A549 (cell line): ENCODE measurements around the gene YPEL1. TPM values are rescaled to one million over a fixed set of nuclear protein-coding genes. Genes with fewer than 3 reads are reported as not detected.

Experiments
- ATAC-seq, 2 experiments: fragments of 200-7000 bp in 1 of 2; fragments of >200 bp in 1 of 2; cut with Nextera tagmentation in 1 of 2; cut with Tn5 transposase in 1 of 2; 3 replicates each; pipeline versions ENCODE4 v1.8.0 to v1.9.1; 2018 to 2020; ENCODE audit warnings: mild to moderate bottlenecking in 1 of 2, moderate library complexity in 1 of 2
- CTCF ChIA-PET: fragments of 300-600 bp; sonication (Branson Sonifier 250); formaldehyde crosslinking; extraction: SDS; loops from one replicate; lab custom pipeline; 2021; ENCODE audit warnings: antibody characterized with exemption, inconsistent platforms; lab: Yijun Ruan, JAX
- POLR2A ChIA-PET: fragments of 350-600 bp; formaldehyde crosslinking; extraction: SDS; loops from one replicate; lab custom pipeline; 2021; ENCODE audit warnings: antibody characterized with exemption, inconsistent platforms; lab: Yijun Ruan, JAX
- DNase-seq, 2 experiments: peaks; one replicate each; pipeline versions ENCODE4 v3.0.0 to v3.0.0-alpha.2; 2011 to 2016; ENCODE audit warnings: low read depth in 1 of 2, low spot score in 1 of 2
- FAIRE-seq: peaks from 2 replicates; lab custom pipeline; 2011; peaks lifted over from hg19 to GRCh38; lab: Jason Lieb, UNC
- H3K27ac ChIP-seq, 2 experiments: fragments of >200 bp; sonication (Bioruptor Twin); formaldehyde crosslinking; 3 replicates each; pipeline ENCODE4 v1.5.1; 2016 to 2017
- H3K4me1 ChIP-seq: fragments of >200 bp; sonication (Bioruptor Twin); formaldehyde crosslinking; 3 replicates; pipeline ENCODE4 v1.6.1; 2016
- H3K4me2 ChIP-seq: fragments of >200 bp; sonication (Bioruptor Twin); formaldehyde crosslinking; 3 replicates; pipeline ENCODE4 v1.6.1; 2016
- H3K4me3 ChIP-seq: fragments of >200 bp; sonication (Bioruptor Twin); formaldehyde crosslinking; 3 replicates; pipeline ENCODE4 v1.5.1; 2016
- H3K9me3 ChIP-seq: fragments of >200 bp; sonication (Bioruptor Twin); formaldehyde crosslinking; 3 replicates; pipeline ENCODE4 v1.6.1; 2016
- ATOH8 ChIP-seq: fragments of 250-450 bp; sonication (Bioruptor Pico); IDR thresholded peaks from 2 replicates; pipeline ENCODE4 v1.5.0; 2020; ENCODE audit warnings: low read depth, mild to moderate bottlenecking, moderate library complexity
- BHLHE40 ChIP-seq: IDR thresholded peaks from 2 replicates; pipeline ENCODE4 v1.6.1; 2012; ENCODE audit warnings: low read depth, low read length, inconsistent platforms
- CBX2 ChIP-seq: fragments of 200-600 bp; sonication (generic); IDR thresholded peaks from 2 replicates; pipeline ENCODE4 v1.6.1; 2016; ENCODE audit warnings: low read depth, mild to moderate bottlenecking, borderline replicate concordance
- CBX8 ChIP-seq: fragments of 200-600 bp; sonication (generic); IDR thresholded peaks from 2 replicates; pipeline ENCODE4 v1.6.1; 2016
- CEBPB ChIP-seq, 2 experiments: fragments of >200 bp in 1 of 2; sonication (Bioruptor Twin) in 1 of 2; formaldehyde crosslinking in 1 of 2; IDR thresholded peaks; 2 replicates each; pipeline ENCODE4 v1.6.1; 2012 to 2016
- CHD2 ChIP-seq: fragments of 150-350 bp; IDR thresholded peaks from 2 replicates; pipeline ENCODE4 v1.6.1; 2014; ENCODE audit warnings: low read length; ENCODE audit not compliant: partially characterized antibody
- CHD4 ChIP-seq: fragments of 200-600 bp; sonication (generic); IDR thresholded peaks from 2 replicates; pipeline ENCODE4 v1.6.1; 2016; ENCODE audit warnings: antibody characterized with exemption, mild to moderate bottlenecking, borderline replicate concordance
- E2F6 ChIP-seq: IDR thresholded peaks from 2 replicates; pipeline ENCODE4 v1.6.1; 2012; ENCODE audit warnings: low read depth, borderline replicate concordance
- EHMT2 ChIP-seq: fragments of 200-600 bp; sonication (generic); IDR thresholded peaks from 2 replicates; pipeline ENCODE4 v1.6.1; 2016; ENCODE audit warnings: antibody characterized with exemption, low read depth, mild to moderate bottlenecking, moderate library complexity
- EP300 ChIP-seq, 2 experiments: fragments of >200 bp; sonication (Bioruptor Twin); formaldehyde crosslinking; IDR thresholded peaks; 2 replicates in 1 of 2; 3 replicates in 1 of 2; pipeline ENCODE4 v1.6.1; 2016 to 2017
- FOSL2 ChIP-seq, 2 experiments: fragments of 450-650 bp in 1 of 2; fragments of >200 bp in 1 of 2; sonication (Bioruptor Twin) in 1 of 2; formaldehyde crosslinking; IDR thresholded peaks; 2 replicates each; pipeline versions ENCODE4 v1.5.0 to v1.6.1; 2016 to 2020; ENCODE audit warnings: mild to moderate bottlenecking in 1 of 2, moderate library complexity in 1 of 2
- GATA3 ChIP-seq: IDR thresholded peaks from 2 replicates; pipeline ENCODE4 v1.6.1; 2012; ENCODE audit warnings: borderline replicate concordance
- HES2 ChIP-seq: fragments of >200 bp; sonication (Bioruptor Twin); formaldehyde crosslinking; IDR thresholded peaks from 2 replicates; pipeline ENCODE4 v1.6.1; 2016
- HEYL ChIP-seq: fragments of 250-450 bp; sonication (Bioruptor Pico); IDR thresholded peaks from 2 replicates; pipeline ENCODE4 v1.8.0; 2021; ENCODE audit warnings: mild to moderate bottlenecking, moderate library complexity
- HOXB13 ChIP-seq: fragments of 250-450 bp; sonication (Bioruptor Pico); IDR thresholded peaks from 2 replicates; pipeline ENCODE4 v1.5.0; 2020; ENCODE audit warnings: low read depth, mild to moderate bottlenecking, moderate library complexity
- HOXB5 ChIP-seq: fragments of 250-450 bp; sonication (Bioruptor Pico); IDR thresholded peaks from 2 replicates; pipeline ENCODE4 v1.5.0; 2020; ENCODE audit warnings: mild to moderate bottlenecking, moderate library complexity
- JUN ChIP-seq, 2 experiments: fragments of >200 bp; sonication (Bioruptor Twin); formaldehyde crosslinking; IDR thresholded peaks; 2 replicates in 1 of 2; 3 replicates in 1 of 2; pipeline ENCODE4 v1.6.1; 2016 to 2017
- MYC ChIP-seq: IDR thresholded peaks from 2 replicates; pipeline ENCODE4 v1.6.1; 2012; ENCODE audit warnings: mild to moderate bottlenecking, inconsistent platforms, low read length, improper control_type of control experiment, borderline replicate concordance
- NFE2L2 ChIP-seq: fragments of 150-350 bp; conservative IDR thresholded peaks from 2 replicates; pipeline ENCODE4 v1.6.1; 2014; ENCODE audit warnings: low read length
- RCOR1 ChIP-seq: fragments of 150-350 bp; IDR thresholded peaks from 2 replicates; pipeline ENCODE4 v1.6.1; 2014; ENCODE audit warnings: antibody characterized with exemption, low read length, low read depth
- RFX5 ChIP-seq: fragments of 450-650 bp; IDR thresholded peaks from 2 replicates; pipeline ENCODE4 v1.7.1; 2014; ENCODE audit warnings: antibody characterized with exemption, mild to moderate bottlenecking, moderate library complexity
- RNF2 ChIP-seq: fragments of 200-600 bp; sonication (generic); IDR thresholded peaks from 2 replicates; pipeline ENCODE4 v1.6.1; 2016; ENCODE audit warnings: low read depth, mild to moderate bottlenecking, antibody characterized with exemption, moderate library complexity, borderline replicate concordance
- SREBF2 ChIP-seq: fragments of 450-650 bp; IDR thresholded peaks from 2 replicates; pipeline ENCODE4 v1.6.1; 2014; ENCODE audit warnings: mild to moderate bottlenecking, moderate library complexity
- USF2 ChIP-seq: fragments of 450-650 bp; IDR thresholded peaks from 2 replicates; pipeline ENCODE4 v1.6.1; 2014; ENCODE audit warnings: antibody characterized with exemption
- ZSCAN20 ChIP-seq: fragments of 250-450 bp; sonication (Bioruptor Pico); IDR thresholded peaks from 2 replicates; pipeline ENCODE4 v1.8.0; 2022; ENCODE audit warnings: mild to moderate bottlenecking, moderate library complexity
- WGBS: methylation state at CpG from one replicate; pipeline ENCODE4 v1.1.6; 2017; ENCODE audit errors: missing lambda C conversion rate; 5-methylcytosine and 5-hydroxymethylcytosine counted together
- polyA plus RNA-seq, 4 experiments: library from polyadenylated mRNA; depleted of rRNA in 3 of 4; stranded (reverse); fragments of >200 nt; fragmentation: RNase III in 1 of 4; extraction: RNeasy Plus Mini Kit Qiagen cat#74134 plus additional on column Dnase treatment in 1 of 4; gene quantifications; 2 replicates in 3 of 4; 3 replicates in 1 of 4; pipeline ENCODE4 v1.2.3, GENCODE V29; 2011 to 2017

YPEL1 gene
- polyA plus RNA-seq, 2 of the 4 experiments (the other 2 are of a cell fraction): 0.22 to 0.59 TPM

GRCh38 chr22:21688341-21688705, 47.3 kb downstream of the YPEL1 start:
- H3K4me2 ChIP-seq: no peak overlapping the region
- no peak overlapping the region for H3K4me3 ChIP-seq
- DNase-seq (no peak), ATAC-seq (no peak), FAIRE-seq (no peak)
- POLR2A ChIA-PET: no interaction called here
- no peak for TF ChIP-seq HEYL
- TF ChIP-seq HES2: no peak
- no peak for TF ChIP-seq CBX2
- TF ChIP-seq CEBPB (IDR thresholded peaks at IDR 0.05): no peak
- TF ChIP-seq CBX8: no peak
- no peak for TF ChIP-seq RFX5
- TF ChIP-seq ZSCAN20 (CRISPR knock-in tag): no peak
- TF ChIP-seq RCOR1: no peak
- no peak for TF ChIP-seq MYC
- no peak for TF ChIP-seq EHMT2
- no peak for TF ChIP-seq USF2
- H3K27ac ChIP-seq: no peak overlapping the region
- no peaks in the 10 kb centered on the region for H3K9me3 ChIP-seq
- CTCF ChIA-PET: no interaction called here
- 93% methylated on average over 5 of the region's 6 CpGs for WGBS
- H3K4me1 ChIP-seq: no peaks in the 10 kb centered on the region

GRCh38 chr22:21687685-21688259, 47.8 kb downstream of the YPEL1 start:
- no peaks in the 10 kb centered on the region for H3K4me1 ChIP-seq
- ChIA-PET CTCF (interaction anchor here (1.1 to 1.4 kb wide), 2 partner anchors 10 to 13 kb away, joined by 3 to 5 read pairs; no protein-coding TSS in a partner anchor), POLR2A (interaction anchor here (0.6 kb wide), 1 partner anchor 58 kb away, joined by 5 read pairs; no protein-coding TSS in a partner anchor)
- no peak overlapping the region for H3K4me2 ChIP-seq
- FAIRE-seq: no peak
- 94% methylated on average over 6 of the region's 11 CpGs for WGBS
- no peak overlapping the region for H3K27ac ChIP-seq
- no peaks in the 10 kb centered on the region for H3K9me3 ChIP-seq
- ATAC-seq: no peak
- DNase-seq: no peak
- H3K4me3 ChIP-seq: no peak overlapping the region
- no peak for TF ChIP-seq RCOR1
- no peak for TF ChIP-seq RNF2
- TF ChIP-seq CHD4: no peak
- no peak for TF ChIP-seq JUN (IDR thresholded peaks at IDR 0.05)
- TF ChIP-seq GATA3: no peak
- no peak for TF ChIP-seq E2F6
- no peak for TF ChIP-seq HEYL
- no peak for TF ChIP-seq HOXB5 (CRISPR knock-in tag)
- no peak for TF ChIP-seq CEBPB (IDR thresholded peaks at IDR 0.05)
- no peak for TF ChIP-seq NFE2L2
- no peak for TF ChIP-seq CHD2
- no peak for TF ChIP-seq ATOH8 (CRISPR knock-in tag)
- no peak for TF ChIP-seq ZSCAN20 (CRISPR knock-in tag)
- no peak for TF ChIP-seq SREBF2
- TF ChIP-seq CBX8: no peak
- TF ChIP-seq EP300 (IDR thresholded peaks at IDR 0.05): no peak
- TF ChIP-seq BHLHE40: no peak
- TF ChIP-seq FOSL2 (IDR thresholded peaks at IDR 0.05): no peak
- TF ChIP-seq FOSL2 (CRISPR knock-in tag; IDR thresholded peaks at IDR 0.05): no peak
- TF ChIP-seq HOXB13 (CRISPR knock-in tag): no peak
